Esophagus squamous epithelium (tissue), 4 donors: ENCODE results near the gene ECM2.

ENCODE experiments used
- POLR2A ChIP-seq, 4 donors: fragments of 450-650 bp; IDR thresholded peaks; one replicate each; pipeline ENCODE4 v1.6.1; 2017; ENCODE audit warnings: antibody characterized with exemption in 4 of 4, mild to moderate bottlenecking in 4 of 4, moderate library complexity in 3 of 4
- TF ChIP-seq, protein P1 (sequence below), 6 experiments: fragments of 450-650 bp in 4 of 6; fragments of 200-600 bp in 2 of 6; sonication (generic) in 2 of 6; IDR thresholded peaks; one replicate each; pipeline ENCODE4 v1.5.1; 2016 to 2019; ENCODE audit warnings: antibody characterized with exemption in 6 of 6, mild to moderate bottlenecking in 4 of 6, moderate library complexity in 4 of 6

DNA sequence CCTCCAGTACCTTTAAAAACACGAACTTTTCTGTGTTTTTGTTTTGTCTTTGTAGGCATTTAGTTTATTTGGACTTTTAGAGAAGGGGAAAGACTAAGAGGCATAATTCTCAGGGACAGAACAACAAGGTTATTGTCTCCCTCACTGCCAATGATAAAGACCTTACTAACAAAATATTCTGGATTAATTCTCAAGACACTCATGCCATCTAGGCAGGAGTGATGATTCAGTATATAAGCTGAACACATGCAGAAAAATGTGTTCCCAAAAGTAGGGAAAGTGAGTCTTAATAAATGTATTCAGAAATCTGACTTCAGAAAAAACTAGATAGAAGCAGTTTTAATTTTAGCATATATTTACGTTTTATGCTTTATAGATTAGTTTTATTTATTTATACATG lies 36.1 kb downstream of the ECM2 start:
- TF ChIP-seq, protein P1, sequence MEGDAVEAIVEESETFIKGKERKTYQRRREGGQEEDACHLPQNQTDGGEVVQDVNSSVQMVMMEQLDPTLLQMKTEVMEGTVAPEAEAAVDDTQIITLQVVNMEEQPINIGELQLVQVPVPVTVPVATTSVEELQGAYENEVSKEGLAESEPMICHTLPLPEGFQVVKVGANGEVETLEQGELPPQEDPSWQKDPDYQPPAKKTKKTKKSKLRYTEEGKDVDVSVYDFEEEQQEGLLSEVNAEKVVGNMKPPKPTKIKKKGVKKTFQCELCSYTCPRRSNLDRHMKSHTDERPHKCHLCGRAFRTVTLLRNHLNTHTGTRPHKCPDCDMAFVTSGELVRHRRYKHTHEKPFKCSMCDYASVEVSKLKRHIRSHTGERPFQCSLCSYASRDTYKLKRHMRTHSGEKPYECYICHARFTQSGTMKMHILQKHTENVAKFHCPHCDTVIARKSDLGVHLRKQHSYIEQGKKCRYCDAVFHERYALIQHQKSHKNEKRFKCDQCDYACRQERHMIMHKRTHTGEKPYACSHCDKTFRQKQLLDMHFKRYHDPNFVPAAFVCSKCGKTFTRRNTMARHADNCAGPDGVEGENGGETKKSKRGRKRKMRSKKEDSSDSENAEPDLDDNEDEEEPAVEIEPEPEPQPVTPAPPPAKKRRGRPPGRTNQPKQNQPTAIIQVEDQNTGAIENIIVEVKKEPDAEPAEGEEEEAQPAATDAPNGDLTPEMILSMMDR (IDR thresholded peaks at IDR 0.05): no peak
- no peak for TF ChIP-seq POLR2A (IDR thresholded peaks at IDR 0.05)
